IMR-90 (cell line): ENCODE measurements around the gene SASS6.

ENCODE experiments used
- CTCF ChIP-seq: conservative IDR thresholded peaks from 2 replicates; pipeline ENCODE4 v1.5.1; 2012; ENCODE audit warnings: mild to moderate bottlenecking, low read depth, low read length, improper control_type of control experiment
- POLR2A ChIP-seq: IDR thresholded peaks from 2 replicates; pipeline ENCODE4 v1.6.1; 2012; ENCODE audit warnings: mild to moderate bottlenecking, low read depth, low read length

GRCh38 chr1:100070201-100070939 is 62.4 kb downstream of the SASS6 start:
- no peak for TF ChIP-seq POLR2A
- no peak for TF ChIP-seq CTCF
